GM21529 (cell line): ENCODE data around the gene KLHL18.
"Not testable (repeated sequence)": the region's sequence is repeated elsewhere in the genome, so short reads cannot be mapped to it uniquely, and the experiment has no call there.

Experiments
- ATAC-seq: cut with Tn5 transposase; IDR thresholded peaks from one replicate; pipeline ENCODE4 v1.9.1; 2021; ENCODE audit not compliant: unreplicated experiment

KLHL18 gene

DNA sequence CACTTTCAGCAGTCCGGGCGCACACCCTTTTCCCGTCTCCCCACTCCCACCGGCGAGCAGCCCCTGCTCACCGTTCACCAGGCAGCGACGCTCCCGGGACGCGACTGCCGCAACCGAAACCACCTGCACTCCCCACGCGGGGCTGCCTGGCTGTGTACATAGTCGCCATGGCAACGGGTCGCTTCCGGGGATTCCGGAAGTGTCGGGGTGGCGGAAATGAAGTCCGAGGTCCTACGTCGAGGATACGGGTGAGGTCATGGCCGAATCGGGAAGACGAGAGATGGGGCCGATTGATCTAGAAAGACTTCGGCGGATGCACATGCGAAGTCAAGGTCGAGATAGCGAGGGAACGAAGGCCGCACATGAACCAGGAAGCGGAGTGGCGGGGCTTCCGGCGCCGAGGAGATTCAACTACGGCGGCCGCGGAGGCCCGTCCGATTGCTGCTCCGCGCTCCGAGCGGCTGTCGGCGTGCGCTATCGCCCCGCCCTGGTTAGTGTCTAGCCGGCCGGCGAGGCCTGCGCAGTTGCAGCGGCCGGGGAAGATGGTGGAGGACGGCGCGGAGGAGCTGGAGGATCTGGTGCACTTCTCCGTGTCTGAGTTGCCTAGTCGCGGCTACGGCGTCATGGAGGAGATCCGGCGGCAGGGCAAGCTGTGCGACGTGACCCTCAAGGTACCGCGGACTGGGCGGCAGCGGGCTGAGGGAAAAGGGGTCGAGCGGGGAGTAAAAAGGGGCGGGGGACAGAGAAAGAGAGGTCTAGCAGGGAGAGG is at the start of gene KLHL18, which contains the start of gene KIF9:
KLHL18 (plus strand) TSS at position 521 of the 769 bp plus-strand sequence; CDS start at position 543, 22 bp downstream.
KIF9 (minus strand) TSS at position 376 of the 769 bp plus-strand sequence. CDS start 5,425 bp downstream, outside the sequence.
- ATAC-seq, result peak; percentile 74

- ATAC-seq, result no peak
These were observed 44.7 kb upstream of the KLHL18 start for GRCh38 chr3:47238017-47238416.

DNA sequence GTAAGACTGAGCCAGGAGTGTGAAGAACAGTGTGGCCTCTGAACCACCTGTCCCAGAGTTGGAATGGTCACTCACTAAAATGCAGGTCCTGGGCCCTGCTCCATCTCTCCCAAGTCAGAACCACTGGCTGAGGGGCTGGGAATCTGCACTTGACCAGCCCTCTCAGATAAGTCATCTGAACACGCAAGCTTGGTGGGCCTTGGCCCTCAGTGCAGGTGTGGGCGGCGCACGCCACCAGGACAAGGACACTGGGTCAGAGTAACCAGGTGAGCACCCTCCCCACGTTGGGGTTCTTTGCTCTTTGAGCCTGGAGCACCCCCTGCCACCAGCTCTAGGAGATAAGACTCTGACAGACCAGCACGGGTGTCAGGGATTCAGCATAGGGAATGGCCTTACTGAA is 42.8 kb upstream of the KLHL18 start:
- no peak for ATAC-seq

- no peak for ATAC-seq
These were observed 39.2 kb upstream of the KLHL18 start for GRCh38 chr3:47243419-47244147.

- no peak for ATAC-seq
These were observed 38.1 kb upstream of the KLHL18 start for GRCh38 chr3:47244531-47245100.

DNA sequence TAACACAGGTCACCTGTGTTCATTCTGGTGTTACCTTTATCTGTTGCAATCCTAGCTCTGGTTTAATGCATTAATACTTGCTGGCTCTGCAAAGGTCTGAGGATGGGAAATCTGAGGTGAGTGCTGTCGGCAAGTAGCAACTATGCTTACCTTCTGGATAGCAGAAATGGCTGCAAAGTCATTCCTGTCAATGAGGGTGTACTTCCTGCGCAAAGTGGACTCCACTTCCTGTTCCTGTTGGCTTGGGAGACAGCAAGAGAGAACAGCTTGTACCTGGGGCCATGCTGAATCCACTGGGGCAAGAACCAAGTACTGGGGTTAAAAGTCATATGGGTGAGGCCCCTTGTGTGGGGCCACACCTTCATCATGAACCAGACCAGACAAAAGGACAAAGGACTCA is 37.5 kb upstream of the KLHL18 start:
- ATAC-seq, result no peak

GRCh38 chr3:47247131-47248064 is 35.3 kb upstream of the KLHL18 start:
- ATAC-seq, result no peak

DNA sequence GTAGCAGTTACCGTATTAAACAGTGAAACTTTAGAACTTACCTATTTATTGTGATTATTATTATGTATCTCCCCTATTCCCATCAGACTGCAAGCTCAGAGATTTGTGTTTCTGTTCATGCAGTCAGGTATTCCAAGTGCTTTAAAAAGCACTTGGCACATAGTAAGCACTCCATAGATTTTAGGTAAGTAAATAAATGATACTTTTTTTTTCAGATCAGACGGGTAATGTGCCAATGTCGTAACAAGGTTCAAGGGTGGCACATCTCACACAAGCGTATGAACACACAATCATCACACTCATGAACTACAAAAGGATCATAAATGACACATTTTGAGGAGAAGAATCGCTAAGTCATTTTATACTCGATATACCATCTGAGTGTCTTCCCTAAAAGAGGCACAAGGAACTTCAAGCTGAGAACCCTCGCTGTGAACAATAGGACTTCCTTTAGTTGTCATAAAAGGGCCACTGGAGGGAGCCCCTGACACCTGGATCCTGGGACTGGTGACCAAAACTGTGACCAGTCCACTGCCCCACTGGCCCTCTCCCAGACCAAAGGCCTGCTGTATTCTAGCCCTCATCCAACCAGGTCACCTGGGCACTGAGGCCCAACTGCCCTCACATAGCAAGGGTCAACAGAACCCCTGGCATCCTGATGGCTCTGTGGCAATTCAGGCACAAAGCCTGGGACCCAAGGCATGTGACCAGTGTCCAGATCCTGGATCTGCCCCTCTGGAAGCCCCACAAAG is 32.3 kb upstream of the KLHL18 start:
- no peak for ATAC-seq

DNA sequence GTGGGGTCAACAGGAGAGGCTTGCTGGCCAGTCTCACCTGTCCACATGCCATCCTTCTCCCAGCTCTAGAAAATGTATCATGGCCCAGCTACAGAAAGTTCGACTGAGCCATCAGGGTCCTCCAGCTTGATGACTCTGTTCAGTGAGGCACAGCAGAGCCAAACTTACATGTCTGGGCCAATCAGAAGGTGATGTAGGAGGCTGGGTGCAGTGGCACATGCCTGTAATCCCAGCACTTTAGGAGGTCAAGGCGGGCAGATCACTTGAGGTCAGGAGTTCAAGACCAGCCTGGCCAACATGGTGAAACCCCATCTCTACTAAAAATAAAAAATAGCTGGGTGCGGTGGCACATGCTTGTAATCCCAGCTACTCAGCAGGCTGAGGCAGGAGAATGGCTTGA is 31.7 kb upstream of the KLHL18 start:
- ATAC-seq, result not testable (repeated sequence)

DNA sequence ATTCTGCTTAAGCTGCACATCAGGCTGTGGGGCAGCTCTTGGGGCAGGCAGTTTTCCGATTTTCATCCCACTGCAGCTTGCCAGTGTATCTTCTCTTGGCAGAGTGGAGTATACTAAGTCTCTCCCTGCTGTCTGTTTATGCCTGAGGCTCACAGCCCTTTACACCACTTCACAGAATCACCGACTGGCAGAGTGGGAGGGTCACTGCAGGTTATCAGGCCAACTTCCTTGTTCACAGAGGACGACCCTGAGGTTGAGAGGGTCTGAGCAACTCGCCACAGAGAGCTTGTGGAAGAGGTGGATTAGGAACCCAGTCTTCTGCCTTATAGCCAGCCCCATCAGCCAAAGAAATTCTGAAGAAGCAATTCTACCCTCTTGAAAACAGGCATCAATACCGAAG is 31.1 kb upstream of the KLHL18 start:
- no peak for ATAC-seq

GRCh38 chr3:47256331-47256730 is 26.4 kb upstream of the KLHL18 start:
- not testable (repeated sequence) for ATAC-seq

DNA sequence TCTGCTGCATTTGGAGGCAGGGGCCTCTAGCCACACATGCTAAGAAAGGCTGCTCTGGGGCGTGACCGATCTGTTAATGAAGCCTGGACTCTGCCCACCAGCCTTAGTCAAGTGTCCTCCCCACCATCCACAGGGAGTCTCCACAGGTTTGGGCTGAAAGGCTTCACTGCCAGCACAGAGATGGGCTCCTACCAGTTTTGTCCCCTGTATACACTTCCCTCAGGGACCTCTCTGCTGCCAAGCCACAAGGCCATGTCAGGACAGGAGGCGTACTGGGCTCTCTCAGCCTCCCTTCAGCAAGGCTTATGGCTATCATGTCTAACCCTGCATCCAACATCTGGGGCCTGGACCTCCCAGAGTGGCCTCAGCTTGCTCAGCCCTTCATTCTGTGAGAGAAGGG is 23.6 kb upstream of the KLHL18 start:
- no peak for ATAC-seq

- no peak for ATAC-seq
These were observed 22.1 kb upstream of the KLHL18 start for GRCh38 chr3:47260605-47261004.

DNA sequence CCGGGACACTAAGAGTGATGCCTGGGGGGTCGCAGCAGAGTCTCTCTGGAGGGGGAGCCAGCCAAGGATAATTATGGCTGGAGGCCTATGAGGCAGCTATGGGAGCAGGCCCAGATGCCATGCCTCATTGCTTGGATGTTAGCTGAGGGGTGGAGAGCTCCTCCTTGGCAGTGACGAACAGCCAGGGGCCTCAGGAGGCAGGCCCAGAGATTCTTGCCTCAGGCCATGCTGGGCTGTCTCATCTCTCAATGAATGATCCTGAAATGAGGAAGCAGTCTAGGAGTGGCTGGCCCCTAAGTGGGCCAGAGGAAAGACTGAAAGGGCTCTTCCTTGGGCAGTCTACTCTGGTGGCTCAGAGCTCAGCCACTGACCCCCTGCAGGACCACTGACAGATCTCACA is 21.4 kb upstream of the KLHL18 start:
- no peak for ATAC-seq

DNA sequence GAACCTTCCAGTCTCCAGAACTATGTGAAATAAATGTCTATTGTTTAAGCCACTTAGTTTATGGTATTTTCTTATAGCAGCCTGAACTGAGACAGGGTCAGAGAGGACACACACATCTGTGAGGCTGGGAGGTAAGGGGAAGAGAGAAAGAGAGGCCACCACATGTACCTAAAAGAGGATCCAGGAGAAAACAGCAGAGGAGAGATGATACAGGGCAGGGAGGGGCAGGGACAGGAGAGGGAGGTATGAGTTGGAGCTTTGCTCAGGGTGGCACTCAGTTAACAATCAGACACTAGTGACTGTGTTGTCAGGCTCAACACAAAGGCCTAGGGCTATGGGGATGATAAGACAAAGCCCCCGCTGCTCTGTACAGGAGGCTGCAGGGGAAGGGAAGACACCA is 17.7 kb upstream of the KLHL18 start:
- no peak for ATAC-seq

GRCh38 chr3:47265725-47266428 is 16.9 kb upstream of the KLHL18 start:
- no peak for ATAC-seq

DNA sequence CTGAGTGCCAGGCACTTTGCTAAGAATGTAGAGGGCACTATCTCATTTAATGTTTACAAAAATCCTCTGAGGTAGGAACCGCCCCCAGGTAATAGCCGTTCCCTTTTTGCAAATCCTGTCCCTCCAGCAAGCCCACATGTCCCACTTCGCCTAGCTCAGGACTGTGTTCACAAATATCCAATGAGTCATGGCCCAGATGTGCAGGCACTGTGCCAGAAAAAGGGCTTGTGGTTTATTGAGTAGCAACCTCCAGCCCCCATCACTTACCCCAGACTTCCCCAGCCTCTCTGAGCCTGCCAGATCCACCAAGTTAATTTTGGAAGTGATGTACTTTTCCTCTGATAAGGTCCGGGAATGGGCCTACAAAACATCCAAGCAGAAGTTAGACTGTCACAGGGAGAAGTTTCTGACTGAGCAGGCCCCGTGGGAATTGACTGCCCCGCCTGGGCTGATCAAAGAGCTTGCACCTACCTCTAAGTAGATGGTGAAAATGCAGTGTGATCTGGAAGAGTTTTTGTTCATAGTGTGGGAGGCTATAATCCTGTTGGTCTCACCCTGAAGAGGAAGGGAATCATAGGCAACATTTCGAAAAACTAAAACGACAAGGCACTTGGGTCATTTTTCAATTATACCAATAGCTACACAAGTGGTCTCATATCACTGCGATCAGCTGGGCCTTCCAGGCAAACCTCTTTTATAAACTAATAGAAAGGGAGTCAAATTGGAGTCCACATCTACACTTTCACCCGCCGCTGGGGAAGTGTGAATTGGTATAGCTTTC is 15.8 kb upstream of the KLHL18 start:
- no peak for ATAC-seq

GRCh38 chr3:47267490-47267824 is 15.3 kb upstream of the KLHL18 start:
- no peak for ATAC-seq

DNA sequence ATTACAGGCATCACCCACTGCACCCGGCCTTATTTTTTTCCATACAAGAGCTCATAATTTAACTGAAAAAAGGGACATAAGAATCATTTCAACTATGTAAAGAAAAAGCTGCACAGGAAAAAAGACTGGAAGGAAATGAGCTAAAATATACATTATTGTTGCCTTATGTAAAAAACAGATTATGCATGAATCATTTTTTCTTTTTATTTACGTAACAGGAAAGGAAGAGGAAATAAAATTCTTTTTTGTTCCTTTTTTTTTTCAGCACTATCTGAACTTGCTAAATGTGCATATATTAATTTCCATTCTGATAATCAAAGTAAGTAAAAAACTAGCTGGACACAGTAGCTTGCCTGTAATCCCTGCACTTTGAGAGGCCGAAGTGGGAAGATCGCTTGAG is 12.2 kb upstream of the KLHL18 start:
- no peak for ATAC-seq
